ENCODE data around the gene TRPC4. TPM values are rescaled to one million over a fixed set of nuclear protein-coding genes. Genes with fewer than 3 reads are reported as not detected.

TRPC4 gene
- total RNA-seq, 1 donor from 2014 or later = 6.5 TPM

DNA sequence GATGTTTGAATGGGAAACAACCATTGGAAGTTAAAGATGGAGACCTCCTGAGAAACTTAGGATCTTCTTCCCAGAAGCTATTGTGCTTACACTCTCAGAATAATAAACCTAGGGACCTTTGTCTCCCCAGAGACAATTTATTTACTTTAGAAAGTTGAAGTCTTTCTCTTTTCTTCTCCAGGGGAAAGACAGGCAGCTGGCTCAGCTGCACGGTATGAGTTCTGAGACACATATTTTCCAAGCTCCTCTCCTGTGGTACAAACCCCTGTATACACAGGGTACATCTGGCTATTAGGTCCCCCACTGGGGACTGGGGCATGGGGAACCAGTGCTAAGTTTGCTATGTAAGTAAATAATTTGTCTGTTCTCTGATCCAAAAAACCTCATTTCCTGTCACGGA lies 203.5 kb downstream of the TRPC4 start:
- DNase-seq (ENCODE audit: low spot score) = no peak
- H3K27ac Mint-ChIP-seq (ENCODE audit: unreplicated experiment) = no peak overlapping the region
- H3K4me3 Mint-ChIP-seq (ENCODE audit: unreplicated experiment) = no peak overlapping the region
- H3K36me3 Mint-ChIP-seq (ENCODE audit: low read depth, unreplicated experiment) = no peaks in the 10 kb centered on the region
- TF ChIP-seq CTCF (IDR thresholded peaks at IDR 0.05; ENCODE audit: unreplicated experiment) = no peak
- H3K27me3 Mint-ChIP-seq (ENCODE audit: unreplicated experiment) = no peaks in the 10 kb centered on the region
- H3K9me3 Mint-ChIP-seq (ENCODE audit: unreplicated experiment) = no peaks in the 10 kb centered on the region
- H3K4me1 Mint-ChIP-seq (ENCODE audit: unreplicated experiment) = peaks cover 3% of the 10 kb centered on the region

DNA sequence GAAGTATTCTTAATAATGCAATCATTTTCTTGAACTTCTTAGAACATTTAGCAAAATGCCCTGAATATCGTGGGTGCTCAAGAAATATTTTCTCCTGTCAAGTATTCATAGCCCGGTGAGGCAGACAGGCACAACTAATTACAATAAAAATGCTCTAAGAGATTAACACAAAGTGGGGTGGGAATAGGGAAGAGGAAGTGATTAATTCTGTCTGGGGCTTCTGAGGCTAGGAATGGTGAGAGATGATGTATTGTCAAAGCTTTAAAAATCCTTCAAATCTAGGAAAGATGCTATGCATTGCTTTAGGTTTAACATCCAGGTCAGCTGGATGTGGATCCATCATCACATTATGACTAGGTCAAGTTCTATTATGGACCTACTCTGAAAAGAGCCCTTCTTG lies 204.2 kb downstream of the TRPC4 start:
- H3K36me3 Mint-ChIP-seq (ENCODE audit: low read depth, unreplicated experiment) = no peaks in the 10 kb centered on the region
- TF ChIP-seq CTCF (IDR thresholded peaks at IDR 0.05; ENCODE audit: unreplicated experiment) = no peak
- no peaks in the 10 kb centered on the region for H3K9me3 Mint-ChIP-seq (ENCODE audit: unreplicated experiment)
- no peak overlapping the region for H3K27ac Mint-ChIP-seq (ENCODE audit: unreplicated experiment)
- H3K4me1 Mint-ChIP-seq (ENCODE audit: unreplicated experiment) = peaks cover 3% of the 10 kb centered on the region
- DNase-seq (ENCODE audit: low spot score) = no peak
- no peaks in the 10 kb centered on the region for H3K27me3 Mint-ChIP-seq (ENCODE audit: unreplicated experiment)
- H3K4me3 Mint-ChIP-seq (ENCODE audit: unreplicated experiment) = no peak overlapping the region

GRCh38 chr13:37663724-37664123 lies 205.8 kb downstream of the TRPC4 start:
- Mint-ChIP-seq H3K36me3 (ENCODE audit: low read depth, unreplicated experiment) (no peaks in the 10 kb centered on the region), H3K27ac (ENCODE audit: unreplicated experiment) (no peak overlapping the region), H3K4me1 (ENCODE audit: unreplicated experiment) (peaks cover 3% of the 10 kb centered on the region), H3K27me3 (ENCODE audit: unreplicated experiment) (no peaks in the 10 kb centered on the region), H3K4me3 (ENCODE audit: unreplicated experiment) (no peak overlapping the region), H3K9me3 (ENCODE audit: unreplicated experiment) (no peaks in the 10 kb centered on the region)
- no peak for TF ChIP-seq CTCF (IDR thresholded peaks at IDR 0.05; ENCODE audit: unreplicated experiment)
- no peak for DNase-seq (ENCODE audit: low spot score)

- H3K27ac Mint-ChIP-seq (ENCODE audit: unreplicated experiment) = no peak overlapping the region
- no peaks in the 10 kb centered on the region for H3K27me3 Mint-ChIP-seq (ENCODE audit: unreplicated experiment)
- H3K4me3 Mint-ChIP-seq (ENCODE audit: unreplicated experiment) = no peak overlapping the region
- H3K9me3 Mint-ChIP-seq (ENCODE audit: unreplicated experiment) = no peaks in the 10 kb centered on the region
- TF ChIP-seq CTCF (IDR thresholded peaks at IDR 0.05; ENCODE audit: unreplicated experiment) = no peak
- peaks cover 3% of the 10 kb centered on the region for H3K4me1 Mint-ChIP-seq (ENCODE audit: unreplicated experiment)
- no peak for DNase-seq (ENCODE audit: low spot score)
- no peaks in the 10 kb centered on the region for H3K36me3 Mint-ChIP-seq (ENCODE audit: low read depth, unreplicated experiment)
Measured at GRCh38 chr13:37662624-37663023, 206.9 kb downstream of the TRPC4 start.

GRCh38 chr13:37657956-37658355 lies 211.6 kb downstream of the TRPC4 start:
- TF ChIP-seq CTCF (IDR thresholded peaks at IDR 0.05; ENCODE audit: unreplicated experiment) = no peak

More at GRCh38 chr13:37657956-37658355, 211.6 kb downstream of the TRPC4 start:
- H3K36me3 Mint-ChIP-seq (ENCODE audit: low read depth, unreplicated experiment) = no peaks in the 10 kb centered on the region
- no peaks in the 10 kb centered on the region for H3K27me3 Mint-ChIP-seq (ENCODE audit: unreplicated experiment)
- no peak overlapping the region for H3K4me3 Mint-ChIP-seq (ENCODE audit: unreplicated experiment)
- no peak overlapping the region for H3K27ac Mint-ChIP-seq (ENCODE audit: unreplicated experiment)
- no peaks in the 10 kb centered on the region for H3K4me1 Mint-ChIP-seq (ENCODE audit: unreplicated experiment)
- no peaks in the 10 kb centered on the region for H3K9me3 Mint-ChIP-seq (ENCODE audit: unreplicated experiment)
- DNase-seq (ENCODE audit: low spot score) = no peak

Measured in endothelial cell (in vitro differentiated cells).